PC-3 (cell line): ENCODE measurements around the gene EHHADH. TPM values are rescaled to one million over a fixed set of nuclear protein-coding genes. Genes with fewer than 3 reads are reported as not detected.
"Not testable (repeated sequence)": the region's sequence is repeated elsewhere in the genome, so short reads cannot be mapped to it uniquely, and the experiment has no call there.

Source experiments
- ATAC-seq: fragments of 200-7000 bp; cut with Tn5 transposase; 2 replicates; pipeline ENCODE4 v1.9.1; 2020; ENCODE audit warnings: mild to moderate bottlenecking, moderate library complexity
- Bru-seq: library from RNA; stranded (reverse); fragments of 400-500 nt; gene quantifications from one replicate; lab custom pipeline; 2021; lab: Mats Ljungman, UMichigan
- BruChase-seq, 2 experiments: library from RNA; stranded (reverse); fragments of 400-500 nt; gene quantifications; one replicate each; lab custom pipeline; 2021; lab: Mats Ljungman, UMichigan
- BruUV-seq: library from RNA; stranded (reverse); fragments of 400-500 nt; replicated peaks from 2 replicates; lab custom pipeline; 2021; lab: Mats Ljungman, UMichigan
- CTCF ChIA-PET: fragments of 300-600 bp; sonication (Branson Sonifier 250); formaldehyde crosslinking; loops from one replicate; lab custom pipeline; 2022; ENCODE audit warnings: antibody characterized with exemption; lab: Charles Lee
- POLR2A ChIA-PET: fragments of 300-600 bp; sonication (Branson Sonifier 250); formaldehyde crosslinking; loops from one replicate; lab custom pipeline; 2022; ENCODE audit warnings: antibody characterized with exemption; ENCODE audit not compliant: unreplicated experiment; lab: Charles Lee
- DNase-seq: peaks from one replicate; pipeline ENCODE4 v3.0.0-alpha.2; 2015
- H2AFZ ChIP-seq: fragments of 300-600 bp; sonication (generic); 2 replicates; pipeline ENCODE4 v1.6.0; 2016; ENCODE audit warnings: antibody characterized with exemption, low read length
- H3F3A ChIP-seq: fragments of 300-600 bp; sonication (generic); one replicate; pipeline ENCODE4 v1.6.0; 2017; ENCODE audit warnings: antibody characterized with exemption, low read length, control low read depth, mild to moderate bottlenecking; ENCODE audit not compliant: unreplicated experiment
- H3K27ac ChIP-seq: fragments of 300-600 bp; sonication (generic); 2 replicates; pipeline ENCODE4 v1.5.1; 2016; ENCODE audit warnings: mild to moderate bottlenecking, low read length
- H3K27me3 ChIP-seq: fragments of 300-600 bp; sonication (generic); 2 replicates; pipeline ENCODE4 v1.6.1; 2016; ENCODE audit warnings: low read length, mixed read lengths
- H3K36me3 ChIP-seq: fragments of 300-600 bp; sonication (generic); 2 replicates; pipeline ENCODE4 v1.6.1; 2016; ENCODE audit warnings: low read depth, mixed run types, low read length, mixed read lengths
- H3K4me1 ChIP-seq: fragments of 300-600 bp; sonication (generic); 2 replicates; pipeline ENCODE4 v1.5.1; 2016; ENCODE audit warnings: low read length; ENCODE audit not compliant: insufficient read depth
- H3K4me2 ChIP-seq: fragments of 300-600 bp; sonication (generic); 2 replicates; pipeline ENCODE4 v1.6.0; 2016; ENCODE audit warnings: low read length
- H3K4me3 ChIP-seq: fragments of 300-600 bp; sonication (generic); 2 replicates; pipeline ENCODE4 v1.5.1; 2016; ENCODE audit warnings: mild to moderate bottlenecking, low read length, mixed read lengths
- H3K79me2 ChIP-seq: fragments of 300-600 bp; sonication (generic); 2 replicates; pipeline ENCODE4 v1.6.1; 2017; ENCODE audit warnings: low read length, mixed read lengths
- H3K9ac ChIP-seq: fragments of 300-600 bp; sonication (generic); 2 replicates; pipeline ENCODE4 v1.6.0; 2016; ENCODE audit warnings: mild to moderate bottlenecking, low read length
- H3K9me2 ChIP-seq: fragments of 300-600 bp; sonication (generic); replicated peaks from 2 replicates; pipeline ENCODE4 v1.6.1; 2016; ENCODE audit warnings: mixed run types, low read length, mixed read lengths
- H3K9me3 ChIP-seq: fragments of 300-600 bp; sonication (generic); 2 replicates; pipeline ENCODE4 v1.6.1; 2016; ENCODE audit warnings: low read length, mixed read lengths
- H4K20me1 ChIP-seq: fragments of 300-600 bp; sonication (generic); 2 replicates; pipeline ENCODE4 v1.6.1; 2016; ENCODE audit warnings: low read length, mixed read lengths
- CTCF ChIP-seq: fragments of 300-600 bp; sonication (generic); conservative IDR thresholded peaks from 2 replicates; pipeline ENCODE4 v1.5.1; 2017; ENCODE audit warnings: antibody characterized with exemption, low read depth, mild to moderate bottlenecking, low read length
- EZH2 ChIP-seq: fragments of 300-600 bp; sonication (generic); IDR thresholded peaks from one replicate; pipeline ENCODE4 v1.6.1; 2017; ENCODE audit warnings: antibody characterized with exemption, mild to moderate bottlenecking, low read length; ENCODE audit not compliant: unreplicated experiment
- EZH2phosphoT487 ChIP-seq: fragments of 300-600 bp; sonication (generic); IDR thresholded peaks from 2 replicates; pipeline ENCODE4 v1.6.1; 2018; ENCODE audit warnings: mild to moderate bottlenecking, antibody characterized with exemption, low read length, borderline replicate concordance
- intact Hi-C: fragments of 100-400 bp; cut with micrococcal nuclease; formaldehyde crosslinking; loops from 2 replicates; pipeline ENCODE4 v1.9.0; 2023
- long read RNA-seq: library from polyadenylated mRNA; unstranded; transcript quantifications from one replicate; pipeline ENCODE4 v2.0.0, GENCODE V29; 2021; ENCODE audit not compliant: unreplicated experiment
- total RNA-seq: library from RNA; depleted of rRNA; stranded (reverse); fragments of >200 nt; gene quantifications from 2 replicates; pipeline ENCODE4 v1.2.3, GENCODE V29; 2014; rRNA removed

EHHADH gene
- total RNA-seq (6.6 and 7.1 TPM in 2 replicates), Bru-seq, nascent RNA (percentile 53 among the genes with signal in this experiment), BruChase-seq, experiment 1, labeled RNA remaining after a 6-hour chase (percentile 54 among the genes with signal in this experiment), BruChase-seq, experiment 2, labeled RNA remaining after a 2-hour chase (percentile 49 among the genes with signal in this experiment)
- long read RNA-seq, partial matches to known transcripts = 2 of 7 reads
- long read RNA-seq, other reads (novel, unspliced or antisense) = 4 of 7 reads

DNA sequence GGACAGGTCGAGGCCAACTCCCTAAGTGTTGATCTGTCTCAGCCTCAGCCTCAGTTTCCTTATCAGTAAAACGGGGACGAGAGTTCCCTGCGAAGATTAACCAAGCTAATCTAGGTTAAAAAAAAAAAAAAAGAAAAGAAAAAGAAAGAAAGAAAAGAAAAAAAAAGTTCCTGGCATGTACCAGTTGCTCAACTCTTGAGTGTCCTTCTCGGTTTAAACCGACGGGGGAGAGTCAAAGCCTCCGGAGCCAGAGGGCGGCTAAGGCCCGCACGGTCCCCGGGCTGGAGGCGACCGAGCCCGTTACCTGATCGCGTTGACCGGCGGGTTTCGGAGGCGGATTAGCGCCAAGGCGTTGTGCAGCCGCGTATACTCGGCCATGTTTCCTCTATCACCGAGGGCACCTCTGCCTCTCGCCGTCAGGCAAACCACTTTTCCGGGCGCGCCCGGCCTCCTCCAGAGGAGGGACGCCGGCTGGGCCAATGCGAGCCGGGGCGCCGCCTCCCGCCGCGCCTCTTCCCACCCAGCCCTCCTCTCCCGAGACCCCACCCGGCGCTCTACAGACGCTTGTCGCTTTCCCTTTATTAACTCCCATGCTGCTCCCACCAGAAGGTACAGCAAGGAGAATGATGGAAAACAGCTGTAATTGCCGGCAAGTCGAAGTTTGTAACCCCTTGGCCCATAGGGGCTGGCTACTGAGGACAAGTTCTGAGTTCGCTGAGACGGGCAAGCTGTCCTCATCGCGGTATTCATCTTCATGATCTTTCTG is at the start of gene EHHADH:
Gene EHHADH, minus strand, starts transcription at position 405 of the 766 bp plus-strand sequence. Its CDS starts 27 bp downstream, at position 378.
- H3F3A ChIP-seq = no peaks in the 10 kb centered on the region
- H4K20me1 ChIP-seq = no peaks in the 10 kb centered on the region
- peak within 1 kb of the TSS; percentile 91 for H3K9ac ChIP-seq
- H3K4me3 ChIP-seq = peak within 1 kb of the TSS; percentile 98
- H3K4me1 ChIP-seq = peaks cover 5% of the 10 kb centered on the region
- DNase-seq = peak; percentile 83
- TF ChIP-seq EZH2 (no peak), CTCF (no peak), EZH2phosphoT487 (no peak)
- H3K9me3 ChIP-seq = no peaks in the 10 kb centered on the region
- peak within 1 kb of the TSS; percentile 90 for H3K4me2 ChIP-seq
- H3K9me2 ChIP-seq = no peaks in the 10 kb centered on the region
- no peaks in the 10 kb centered on the region for H3K79me2 ChIP-seq
- no peaks in the 10 kb centered on the region for H3K27me3 ChIP-seq
- H3K27ac ChIP-seq = no peak within 1 kb of the TSS
- TSS peak; percentile 77 for BruUV-seq
- ATAC-seq = peak; percentile 100
- CTCF ChIA-PET = no interaction called here
- no peaks in the 10 kb centered on the region for H3K36me3 ChIP-seq
- peak within 1 kb of the TSS; percentile 98 for H2AFZ ChIP-seq
- intact Hi-C loops = no loop called here
- POLR2A ChIA-PET = interaction anchor here (0.7 kb wide), 1 partner anchor 549 kb away, joined by 6 read pairs; no protein-coding TSS in a partner anchor

GRCh38 chr3:185299918-185300426 is 46.1 kb upstream of the EHHADH start:
- H3K36me3 ChIP-seq, H3F3A ChIP-seq, H4K20me1 ChIP-seq, H3K9ac ChIP-seq, intact Hi-C loops, H3K79me2 ChIP-seq, H3K9me3 ChIP-seq, H3K27me3 ChIP-seq, H3K4me1 ChIP-seq, H3K27ac ChIP-seq, H3K4me2 ChIP-seq, ATAC-seq, H3K9me2 ChIP-seq, H2AFZ ChIP-seq, CTCF ChIA-PET, DNase-seq, BruUV-seq, H3K4me3 ChIP-seq, POLR2A ChIA-PET: not testable (repeated sequence)

DNA sequence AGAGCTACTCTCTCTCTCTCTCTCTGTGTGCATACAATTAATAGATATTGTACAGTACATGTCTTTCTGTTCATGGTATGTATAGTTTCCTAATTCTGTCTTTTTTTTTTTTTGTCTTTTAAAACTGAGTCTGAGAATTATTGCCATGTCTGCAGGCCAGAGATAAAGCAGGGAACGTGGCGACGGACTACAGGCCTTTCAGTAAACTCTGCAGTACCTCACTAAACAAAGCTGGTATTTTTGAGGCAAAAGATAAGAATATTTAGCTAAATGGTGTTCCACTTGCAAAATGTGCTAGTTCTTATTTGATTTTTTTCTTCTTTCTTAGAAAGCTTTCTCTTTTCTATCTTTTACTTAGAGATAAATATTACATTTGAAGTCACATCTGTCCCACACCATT is 44.0 kb upstream of the EHHADH start:
- H3K9ac ChIP-seq = no peak overlapping the region
- CTCF ChIA-PET = no interaction called here
- H3F3A ChIP-seq = no peaks in the 10 kb centered on the region
- no peak overlapping the region for H3K4me2 ChIP-seq
- TF ChIP-seq EZH2phosphoT487 = no peak
- no peak overlapping the region for H3K27ac ChIP-seq
- no peaks in the 10 kb centered on the region for H3K27me3 ChIP-seq
- no TSS peak for BruUV-seq
- no peaks in the 10 kb centered on the region for H3K79me2 ChIP-seq
- POLR2A ChIA-PET = no interaction called here
- no peak for DNase-seq
- H3K36me3 ChIP-seq = no peaks in the 10 kb centered on the region
- no peaks in the 10 kb centered on the region for H3K9me3 ChIP-seq
- no peak overlapping the region for H2AFZ ChIP-seq
- no peaks in the 10 kb centered on the region for H4K20me1 ChIP-seq
- no peaks in the 10 kb centered on the region for H3K9me2 ChIP-seq
- intact Hi-C loops = no loop called here
- no peak for ATAC-seq
- H3K4me1 ChIP-seq = no peaks in the 10 kb centered on the region
- no peak overlapping the region for H3K4me3 ChIP-seq
